SK-N-SH (cell line): ENCODE results near the gene ZBED5.

Source experiments
- CTCF ChIP-seq: fragments of 200-600 bp; sonication (generic); IDR thresholded peaks from 2 replicates; pipeline ENCODE4 v1.6.1; 2017; ENCODE audit warnings: antibody characterized with exemption, mild to moderate bottlenecking, moderate library complexity
- GABPA ChIP-seq: IDR thresholded peaks from 2 replicates; pipeline ENCODE4 v1.4.0; 2012; ENCODE audit warnings: low read depth, mild to moderate bottlenecking
- NFIC ChIP-seq: IDR thresholded peaks from 2 replicates; pipeline ENCODE4 v1.4.0; 2012; ENCODE audit warnings: borderline replicate concordance
- POLR2AphosphoS5 ChIP-seq: IDR thresholded peaks from 2 replicates; pipeline ENCODE4 v1.6.1; 2012; ENCODE audit warnings: low read depth, low read length
- REST ChIP-seq: IDR thresholded peaks from 2 replicates; pipeline ENCODE4 v1.6.1; 2012; ENCODE audit warnings: mild to moderate bottlenecking, low read depth, low read length, moderate library complexity

- no peak for TF ChIP-seq REST
- no peak for TF ChIP-seq GABPA
- no peak for TF ChIP-seq CTCF
- TF ChIP-seq POLR2AphosphoS5: no peak
- no peak for TF ChIP-seq NFIC
Measured at GRCh38 chr11:10898003-10898762, 40.3 kb upstream of the ZBED5 start.
